OCI-LY1 (cell line): Measurements from ENCODE around the gene SLC25A17.

Source experiments
- EZH2 ChIP-seq: fragments of 200-600 bp; sonication (generic), shearing (Covaris generic); IDR thresholded peaks from 2 replicates; pipeline ENCODE4 v1.8.0; 2017; ENCODE audit warnings: borderline replicate concordance, mixed run types, mild to moderate bottlenecking, antibody characterized with exemption, low read length, moderate library complexity, mixed read lengths
- TF ChIP-seq, protein P1 (sequence below): fragments of 200-600 bp; sonication (generic), shearing (Covaris generic); IDR thresholded peaks from 2 replicates; pipeline ENCODE4 v1.5.1; 2017; ENCODE audit warnings: mild to moderate bottlenecking, antibody characterized with exemption, low read length, moderate library complexity, mixed read lengths

DNA sequence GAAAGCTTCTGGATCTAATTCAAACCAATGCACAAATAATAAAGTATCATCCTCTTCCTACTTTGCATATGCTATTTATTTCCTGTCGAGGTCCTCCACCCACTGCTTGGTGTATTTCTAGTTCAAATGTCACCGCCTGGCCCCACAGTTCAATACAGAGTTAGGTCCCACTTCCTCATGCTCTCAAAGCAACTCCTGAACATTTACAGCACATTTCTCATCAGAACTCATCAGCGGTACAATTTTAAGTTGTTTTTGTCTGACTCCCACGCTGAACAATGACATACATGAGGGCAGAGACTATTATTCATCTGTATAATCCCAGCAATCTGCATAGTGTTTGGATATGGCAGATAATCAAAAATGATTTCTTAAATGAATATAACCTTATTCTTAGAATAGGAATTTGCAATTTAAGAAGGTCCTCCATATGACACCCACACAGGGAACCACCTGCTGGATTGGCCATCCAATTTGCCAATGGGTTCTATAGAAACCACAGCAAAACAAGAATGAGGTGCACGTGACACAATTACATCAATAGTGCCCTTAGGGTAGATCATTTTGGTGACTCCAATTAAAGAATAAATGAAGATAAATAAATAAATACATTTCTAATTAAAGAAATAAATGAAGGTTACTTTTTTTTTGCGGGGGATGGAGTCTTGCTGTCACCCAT, 54.2 kb downstream of the SLC25A17 start:
- TF ChIP-seq, protein P1, sequence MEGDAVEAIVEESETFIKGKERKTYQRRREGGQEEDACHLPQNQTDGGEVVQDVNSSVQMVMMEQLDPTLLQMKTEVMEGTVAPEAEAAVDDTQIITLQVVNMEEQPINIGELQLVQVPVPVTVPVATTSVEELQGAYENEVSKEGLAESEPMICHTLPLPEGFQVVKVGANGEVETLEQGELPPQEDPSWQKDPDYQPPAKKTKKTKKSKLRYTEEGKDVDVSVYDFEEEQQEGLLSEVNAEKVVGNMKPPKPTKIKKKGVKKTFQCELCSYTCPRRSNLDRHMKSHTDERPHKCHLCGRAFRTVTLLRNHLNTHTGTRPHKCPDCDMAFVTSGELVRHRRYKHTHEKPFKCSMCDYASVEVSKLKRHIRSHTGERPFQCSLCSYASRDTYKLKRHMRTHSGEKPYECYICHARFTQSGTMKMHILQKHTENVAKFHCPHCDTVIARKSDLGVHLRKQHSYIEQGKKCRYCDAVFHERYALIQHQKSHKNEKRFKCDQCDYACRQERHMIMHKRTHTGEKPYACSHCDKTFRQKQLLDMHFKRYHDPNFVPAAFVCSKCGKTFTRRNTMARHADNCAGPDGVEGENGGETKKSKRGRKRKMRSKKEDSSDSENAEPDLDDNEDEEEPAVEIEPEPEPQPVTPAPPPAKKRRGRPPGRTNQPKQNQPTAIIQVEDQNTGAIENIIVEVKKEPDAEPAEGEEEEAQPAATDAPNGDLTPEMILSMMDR = no peak
- no peak for TF ChIP-seq EZH2
